ENCODE results near the gene KIF3A. TPM values are rescaled to one million over a fixed set of nuclear protein-coding genes. Genes with fewer than 3 reads are reported as not detected.

The KIF3A gene
- total RNA-seq, 1 donor from 2014 or later: 15.3 TPM

- no peaks in the 10 kb centered on the region for H3K36me3 Mint-ChIP-seq (ENCODE audit: unreplicated experiment)
- no peaks in the 10 kb centered on the region for H3K9me3 Mint-ChIP-seq (ENCODE audit: unreplicated experiment)
- no peak for TF ChIP-seq CTCF (IDR thresholded peaks at IDR 0.05)
- DNase-seq (ENCODE audit: extremely low spot score, unreplicated experiment): no peak
- H3K4me1 Mint-ChIP-seq (ENCODE audit: unreplicated experiment): peaks cover 22% of the 10 kb centered on the region
- H3K27me3 Mint-ChIP-seq (ENCODE audit: unreplicated experiment): peaks cover 16% of the 10 kb centered on the region
- no peak overlapping the region for H3K27ac Mint-ChIP-seq (ENCODE audit: unreplicated experiment)
- no peak overlapping the region for H3K4me3 Mint-ChIP-seq (ENCODE audit: unreplicated experiment)
Observed at GRCh38 chr5:132739232-132739631, 1.9 kb upstream of the KIF3A start.

- no peak for DNase-seq (ENCODE audit: extremely low spot score, unreplicated experiment)
Observed at GRCh38 chr5:132737982-132738681, 786 bp upstream of the KIF3A start.

GRCh38 chr5:132734687-132735086, 2.7 kb downstream of the KIF3A start:
- peaks cover 22% of the 10 kb centered on the region for H3K4me1 Mint-ChIP-seq (ENCODE audit: unreplicated experiment)
- TF ChIP-seq CTCF (IDR thresholded peaks at IDR 0.05): no peak

More at GRCh38 chr5:132737982-132738681, 786 bp upstream of the KIF3A start:
- Mint-ChIP-seq H3K27me3 (ENCODE audit: unreplicated experiment) (peaks cover 16% of the 10 kb centered on the region), H3K4me1 (ENCODE audit: unreplicated experiment) (peaks cover 22% of the 10 kb centered on the region), H3K36me3 (ENCODE audit: unreplicated experiment) (no peaks in the 10 kb centered on the region), H3K9me3 (ENCODE audit: unreplicated experiment) (no peaks in the 10 kb centered on the region), H3K27ac (ENCODE audit: unreplicated experiment) (no peak overlapping the region), H3K4me3 (ENCODE audit: unreplicated experiment) (peak overlapping the region; percentile 85)
- TF ChIP-seq CTCF (IDR thresholded peaks at IDR 0.05): no peak

GRCh38 chr5:132733499-132734148, 3.7 kb downstream of the KIF3A start:
- no peak for TF ChIP-seq CTCF (IDR thresholded peaks at IDR 0.05)
- H3K9me3 Mint-ChIP-seq (ENCODE audit: unreplicated experiment): no peaks in the 10 kb centered on the region
- peaks cover 22% of the 10 kb centered on the region for H3K4me1 Mint-ChIP-seq (ENCODE audit: unreplicated experiment)
- H3K27ac Mint-ChIP-seq (ENCODE audit: unreplicated experiment): no peak overlapping the region
- peaks cover 8% of the 10 kb centered on the region for H3K36me3 Mint-ChIP-seq (ENCODE audit: unreplicated experiment)
- H3K4me3 Mint-ChIP-seq (ENCODE audit: unreplicated experiment): no peak overlapping the region
- DNase-seq (ENCODE audit: extremely low spot score, unreplicated experiment): no peak
- no peaks in the 10 kb centered on the region for H3K27me3 Mint-ChIP-seq (ENCODE audit: unreplicated experiment)

More at GRCh38 chr5:132734687-132735086, 2.7 kb downstream of the KIF3A start:
- peaks cover 3% of the 10 kb centered on the region for H3K27me3 Mint-ChIP-seq (ENCODE audit: unreplicated experiment)
- peaks cover 6% of the 10 kb centered on the region for H3K36me3 Mint-ChIP-seq (ENCODE audit: unreplicated experiment)
- no peaks in the 10 kb centered on the region for H3K9me3 Mint-ChIP-seq (ENCODE audit: unreplicated experiment)
- DNase-seq (ENCODE audit: extremely low spot score, unreplicated experiment): no peak
- H3K27ac Mint-ChIP-seq (ENCODE audit: unreplicated experiment): no peak overlapping the region
- H3K4me3 Mint-ChIP-seq (ENCODE audit: unreplicated experiment): no peak overlapping the region

- H3K27me3 Mint-ChIP-seq (ENCODE audit: unreplicated experiment): no peaks in the 10 kb centered on the region
- no peaks in the 10 kb centered on the region for H3K4me1 Mint-ChIP-seq (ENCODE audit: unreplicated experiment)
- no peak overlapping the region for H3K4me3 Mint-ChIP-seq (ENCODE audit: unreplicated experiment)
- H3K27ac Mint-ChIP-seq (ENCODE audit: unreplicated experiment): no peak overlapping the region
- H3K36me3 Mint-ChIP-seq (ENCODE audit: unreplicated experiment): peaks cover 24% of the 10 kb centered on the region
- DNase-seq (ENCODE audit: extremely low spot score, unreplicated experiment): no peak
- TF ChIP-seq CTCF (IDR thresholded peaks at IDR 0.05): no peak
- no peaks in the 10 kb centered on the region for H3K9me3 Mint-ChIP-seq (ENCODE audit: unreplicated experiment)
Observed at GRCh38 chr5:132729896-132730295, 7.5 kb downstream of the KIF3A start.

Data from osteocyte (in vitro differentiated cells).